A673 (cell line): ENCODE measurements around the gene CCDC32. TPM values are rescaled to one million over a fixed set of nuclear protein-coding genes. Genes with fewer than 3 reads are reported as not detected.

Experiments used
- BruUV-seq: library from RNA; stranded (reverse); fragments of 400-500 nt; replicated peaks from 2 replicates; lab custom pipeline; 2021; lab: Mats Ljungman, UMichigan
- CTCF ChIA-PET: fragments of 300-600 bp; sonication (Branson Sonifier 250); formaldehyde crosslinking; loops from one replicate; lab custom pipeline; 2022; ENCODE audit warnings: antibody characterized with exemption; lab: Charles Lee
- POLR2A ChIA-PET: fragments of 300-600 bp; sonication (Branson Sonifier 250); formaldehyde crosslinking; loops from one replicate; lab custom pipeline; 2022; ENCODE audit warnings: antibody characterized with exemption; ENCODE audit not compliant: low non-redundant PET; lab: Charles Lee
- DNase-seq: peaks from one replicate; pipeline ENCODE4 v3.0.0-alpha.2; 2015; ENCODE audit warnings: low spot score
- H3K27ac ChIP-seq: fragments of 200-600 bp; sonication (generic); 2 replicates; pipeline ENCODE4 v1.5.1; 2016; ENCODE audit warnings: mixed run types, low read depth, mild to moderate bottlenecking, mixed read lengths, antibody characterized with exemption, low read length; ENCODE audit not compliant: poor library complexity, severe bottlenecking
- H3K27me3 ChIP-seq: fragments of 200-600 bp; sonication (generic); replicated peaks from 2 replicates; pipeline ENCODE4 v1.6.1; 2017; ENCODE audit warnings: mixed run types, low read depth, mild to moderate bottlenecking, mixed read lengths, antibody characterized with exemption, low read length; ENCODE audit not compliant: insufficient read depth, poor library complexity
- H3K36me3 ChIP-seq: fragments of 200-600 bp; sonication (generic); 2 replicates; pipeline ENCODE4 v1.6.1; 2016; ENCODE audit warnings: mixed run types, mild to moderate bottlenecking, mixed read lengths, antibody characterized with exemption, low read length; ENCODE audit not compliant: insufficient read depth, poor library complexity, severe bottlenecking
- H3K4me1 ChIP-seq: fragments of 200-600 bp; sonication (generic); 2 replicates; pipeline ENCODE4 v1.6.1; 2017; ENCODE audit warnings: mixed run types, mild to moderate bottlenecking, mixed read lengths, antibody characterized with exemption, low read length; ENCODE audit not compliant: insufficient read depth, poor library complexity, severe bottlenecking
- H3K4me3 ChIP-seq: fragments of 200-600 bp; sonication (generic); 2 replicates; pipeline ENCODE4 v1.5.1; 2016; ENCODE audit warnings: low read depth, mixed run types, mild to moderate bottlenecking, mixed read lengths, low read length; ENCODE audit not compliant: poor library complexity, severe bottlenecking
- H3K9me3 ChIP-seq: fragments of 200-600 bp; sonication (generic); 2 replicates; pipeline ENCODE4 v1.6.1; 2016; ENCODE audit warnings: mixed run types, low read depth, mild to moderate bottlenecking, mixed read lengths, antibody characterized with exemption, low read length; ENCODE audit not compliant: poor library complexity, severe bottlenecking
- EZH2 ChIP-seq: fragments of 200-600 bp; sonication (generic); IDR thresholded peaks from 2 replicates; pipeline ENCODE4 v1.6.1; 2017; ENCODE audit warnings: borderline replicate concordance, low read depth, mild to moderate bottlenecking, mixed read lengths, antibody characterized with exemption, low read length; ENCODE audit not compliant: poor library complexity, severe bottlenecking
- intact Hi-C: fragments of 100-400 bp; cut with micrococcal nuclease; formaldehyde crosslinking; loops from one replicate; pipeline ENCODE4 v1.10.0; 2022; ENCODE audit not compliant: unreplicated experiment
- total RNA-seq: library from RNA; stranded (reverse); gene quantifications from 2 replicates; pipeline ENCODE4 v1.2.3, GENCODE V29; 2021
- TF ChIP-seq, protein P1 (sequence below): fragments of 300-800, 200-600 bp; sonication (generic); conservative IDR thresholded peaks from 2 replicates; pipeline ENCODE4 v1.5.1; 2017; ENCODE audit warnings: low read depth, mild to moderate bottlenecking, antibody characterized with exemption, low read length, moderate library complexity, mixed read lengths

Gene CCDC32
- total RNA-seq, 1 experiment from 2014 or later: 10.4 TPM

DNA sequence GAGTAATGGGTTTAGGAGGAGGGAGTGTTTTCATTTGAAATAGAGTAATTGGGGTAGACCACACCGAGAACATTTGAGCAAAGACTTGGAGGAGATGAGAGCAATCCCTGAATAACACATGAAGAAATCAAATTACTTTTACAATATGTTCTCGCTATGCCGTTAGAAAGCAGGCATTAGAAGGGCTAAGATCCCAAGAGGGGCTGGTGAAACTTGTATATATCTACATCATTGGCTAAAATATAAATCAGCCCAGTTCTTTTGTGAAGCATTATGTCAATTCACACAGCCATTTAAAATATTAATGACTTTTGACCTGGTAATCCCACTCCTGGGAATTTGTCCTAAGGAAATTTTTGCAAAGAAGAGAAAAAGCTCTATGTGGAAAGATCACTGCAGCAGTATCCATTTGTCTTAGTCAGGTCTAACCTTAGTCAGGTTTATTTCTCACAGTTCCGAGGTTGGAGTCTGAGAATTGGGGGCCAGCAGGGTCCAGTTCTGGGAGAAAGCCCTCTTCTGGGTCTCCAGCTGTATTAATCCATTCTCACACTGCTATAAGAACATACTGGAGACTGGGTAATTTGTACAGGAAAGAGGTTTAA is 31.0 kb downstream of the CCDC32 start:
- Histone ChIP-seq H3K9me3 (no peaks in the 10 kb centered on the region), H3K4me1 (no peaks in the 10 kb centered on the region), H3K4me3 (no peak overlapping the region), H3K27me3 (no peaks in the 10 kb centered on the region), H3K27ac (no peak overlapping the region), H3K36me3 (no peaks in the 10 kb centered on the region)
- no peak for DNase-seq
- ChIA-PET POLR2A (no interaction called here), CTCF (no interaction called here)
- no peak for TF ChIP-seq EZH2
- TF ChIP-seq, protein P1, sequence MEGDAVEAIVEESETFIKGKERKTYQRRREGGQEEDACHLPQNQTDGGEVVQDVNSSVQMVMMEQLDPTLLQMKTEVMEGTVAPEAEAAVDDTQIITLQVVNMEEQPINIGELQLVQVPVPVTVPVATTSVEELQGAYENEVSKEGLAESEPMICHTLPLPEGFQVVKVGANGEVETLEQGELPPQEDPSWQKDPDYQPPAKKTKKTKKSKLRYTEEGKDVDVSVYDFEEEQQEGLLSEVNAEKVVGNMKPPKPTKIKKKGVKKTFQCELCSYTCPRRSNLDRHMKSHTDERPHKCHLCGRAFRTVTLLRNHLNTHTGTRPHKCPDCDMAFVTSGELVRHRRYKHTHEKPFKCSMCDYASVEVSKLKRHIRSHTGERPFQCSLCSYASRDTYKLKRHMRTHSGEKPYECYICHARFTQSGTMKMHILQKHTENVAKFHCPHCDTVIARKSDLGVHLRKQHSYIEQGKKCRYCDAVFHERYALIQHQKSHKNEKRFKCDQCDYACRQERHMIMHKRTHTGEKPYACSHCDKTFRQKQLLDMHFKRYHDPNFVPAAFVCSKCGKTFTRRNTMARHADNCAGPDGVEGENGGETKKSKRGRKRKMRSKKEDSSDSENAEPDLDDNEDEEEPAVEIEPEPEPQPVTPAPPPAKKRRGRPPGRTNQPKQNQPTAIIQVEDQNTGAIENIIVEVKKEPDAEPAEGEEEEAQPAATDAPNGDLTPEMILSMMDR: no peak
- no TSS peak for BruUV-seq
- intact Hi-C loops: no loop called here

DNA sequence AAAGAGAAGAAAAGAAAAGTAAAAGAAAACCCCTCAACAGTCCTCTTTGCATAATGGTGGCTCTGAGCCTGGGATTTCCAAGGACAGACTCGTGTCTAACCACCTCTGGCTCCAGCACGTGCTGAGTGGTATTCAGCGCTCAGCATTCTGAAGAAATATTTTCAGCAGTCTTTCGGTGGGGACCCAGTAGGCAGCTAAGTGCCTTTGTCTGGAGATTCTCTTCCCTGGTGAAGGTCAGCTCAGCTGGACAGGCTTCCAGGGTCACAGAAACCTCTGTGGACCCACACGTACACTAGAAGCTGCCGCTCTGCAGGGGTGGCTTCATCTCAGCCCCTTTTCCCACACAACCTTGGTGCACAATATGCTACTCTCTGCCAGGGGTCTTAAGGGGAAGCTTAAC is 36.0 kb downstream of the CCDC32 start:
- no peak for TF ChIP-seq EZH2
- TF ChIP-seq, protein P1: no peak
- Histone ChIP-seq H3K4me3 (no peak overlapping the region), H3K36me3 (no peaks in the 10 kb centered on the region), H3K4me1 (no peaks in the 10 kb centered on the region), H3K27me3 (no peaks in the 10 kb centered on the region), H3K9me3 (no peaks in the 10 kb centered on the region), H3K27ac (no peak overlapping the region)
- BruUV-seq: no TSS peak
- ChIA-PET CTCF (no interaction called here), POLR2A (no interaction called here)
- DNase-seq: no peak
- intact Hi-C loops: no loop called here

DNA sequence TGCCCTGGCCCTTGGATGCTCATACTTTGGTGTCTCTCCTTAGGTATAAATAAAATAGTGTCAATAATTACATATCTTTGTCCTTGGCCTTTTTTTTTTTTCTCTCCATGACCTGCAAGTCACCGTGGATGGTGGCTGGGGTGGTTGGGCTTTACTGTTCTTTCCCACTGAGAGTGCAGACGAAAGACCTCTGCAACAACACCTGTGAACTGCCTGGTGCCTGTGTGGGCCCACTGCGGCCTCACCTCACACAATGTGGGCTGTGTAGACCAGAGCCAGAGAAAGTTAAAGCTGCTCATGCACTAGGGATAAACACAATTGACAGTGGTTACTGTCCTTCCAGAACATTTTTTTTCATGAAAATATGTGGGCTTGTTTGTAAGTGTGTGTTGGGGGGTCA is 39.0 kb downstream of the CCDC32 start:
- DNase-seq: no peak
- no peak for TF ChIP-seq EZH2
- TF ChIP-seq, protein P1: no peak
- Histone ChIP-seq H3K4me1 (no peaks in the 10 kb centered on the region), H3K4me3 (no peak overlapping the region), H3K9me3 (no peaks in the 10 kb centered on the region), H3K36me3 (no peaks in the 10 kb centered on the region), H3K27me3 (no peaks in the 10 kb centered on the region), H3K27ac (no peak overlapping the region)
- ChIA-PET CTCF (no interaction called here), POLR2A (no interaction called here)
- intact Hi-C loops: no loop called here
- BruUV-seq: no TSS peak
